Calu3 (cell line): ENCODE results near the gene CACNG6. TPM values are rescaled to one million over a fixed set of nuclear protein-coding genes. Genes with fewer than 3 reads are reported as not detected.
"Not testable (repeated sequence)": the region's sequence is repeated elsewhere in the genome, so short reads cannot be mapped to it uniquely, and the experiment has no call there.

ENCODE experiments used
- BruUV-seq: library from RNA; stranded (reverse); fragments of 400-500 nt; replicated peaks from 2 replicates; lab custom pipeline; 2021; lab: Mats Ljungman, UMichigan
- CTCF ChIA-PET: fragments of 300-600 bp; sonication (Branson Sonifier 250); formaldehyde crosslinking; loops from one replicate; lab custom pipeline; 2022; ENCODE audit warnings: antibody characterized with exemption; lab: Charles Lee
- DNase-seq: peaks from one replicate; pipeline ENCODE4 v3.0.0; 2022
- H3K27ac Mint-ChIP-seq: one replicate; pipeline ENCODE4 v1.8.0; 2022; ENCODE audit warnings: mixed read lengths; ENCODE audit not compliant: unreplicated experiment
- H3K27me3 Mint-ChIP-seq: one replicate; pipeline ENCODE4 v1.8.0; 2022; ENCODE audit warnings: mixed read lengths; ENCODE audit not compliant: unreplicated experiment
- H3K36me3 Mint-ChIP-seq: one replicate; pipeline ENCODE4 v1.8.0; 2022; ENCODE audit warnings: mild to moderate bottlenecking, moderate library complexity, mixed read lengths; ENCODE audit not compliant: insufficient read depth, unreplicated experiment
- H3K4me1 Mint-ChIP-seq: one replicate; pipeline ENCODE4 v1.8.0; 2022; ENCODE audit warnings: mild to moderate bottlenecking, low read depth, mixed read lengths; ENCODE audit not compliant: unreplicated experiment
- H3K4me3 Mint-ChIP-seq: one replicate; pipeline ENCODE4 v1.8.0; 2022; ENCODE audit warnings: mild to moderate bottlenecking, low read depth, moderate library complexity, mixed read lengths; ENCODE audit not compliant: unreplicated experiment
- H3K9me3 Mint-ChIP-seq: one replicate; pipeline ENCODE4 v1.8.0; 2022; ENCODE audit warnings: low read depth, mixed read lengths; ENCODE audit not compliant: unreplicated experiment
- CTCF ChIP-seq: fragments of 200-600 bp; IDR thresholded peaks from one replicate; pipeline ENCODE4 v1.8.0; 2022; ENCODE audit warnings: antibody characterized with exemption; ENCODE audit not compliant: unreplicated experiment
- intact Hi-C: fragments of 100-400 bp; cut with micrococcal nuclease; formaldehyde crosslinking; loops from one replicate; pipeline ENCODE4 v1.10.0; 2022; ENCODE audit not compliant: unreplicated experiment
- total RNA-seq: library from RNA; stranded (reverse); gene quantifications from 2 replicates; pipeline ENCODE4 v1.2.3, GENCODE V29; 2022

Gene CACNG6
- total RNA-seq, 1 experiment from 2014 or later: 144 TPM

GRCh38 chr19:53944933-53945332 lies 46.5 kb upstream of the CACNG6 start:
- Mint-ChIP-seq H3K27ac (no peak overlapping the region), H3K4me1 (peaks cover 11% of the 10 kb centered on the region), H3K27me3 (peaks cover 39% of the 10 kb centered on the region), H3K36me3 (peaks cover 7% of the 10 kb centered on the region), H3K9me3 (peaks cover 4% of the 10 kb centered on the region), H3K4me3 (no peak overlapping the region)
- CTCF ChIA-PET: interaction anchor here (2.0 kb wide), 1 partner anchor 79 kb away, joined by 5 read pairs; no protein-coding TSS in a partner anchor
- intact Hi-C loops: no loop called here
- DNase-seq: no peak
- BruUV-seq: no TSS peak
- no peak for TF ChIP-seq CTCF

- CTCF ChIA-PET: interaction anchor here (2.0 kb wide), 1 partner anchor 78 kb away, joined by 5 read pairs; no protein-coding TSS in a partner anchor
- no peak for TF ChIP-seq CTCF
- peaks cover 11% of the 10 kb centered on the region for H3K4me1 Mint-ChIP-seq
- no peak overlapping the region for H3K4me3 Mint-ChIP-seq
- peaks cover 7% of the 10 kb centered on the region for H3K36me3 Mint-ChIP-seq
- peaks cover 34% of the 10 kb centered on the region for H3K27me3 Mint-ChIP-seq
- BruUV-seq: no TSS peak
- DNase-seq: peak; percentile 35
- peaks cover 4% of the 10 kb centered on the region for H3K9me3 Mint-ChIP-seq
- H3K27ac Mint-ChIP-seq: no peak overlapping the region
- intact Hi-C loops: no loop called here
Measured at GRCh38 chr19:53945441-53945840, 46.0 kb upstream of the CACNG6 start.

- peaks cover 11% of the 10 kb centered on the region for H3K4me1 Mint-ChIP-seq
- TF ChIP-seq CTCF: no peak
- H3K27me3 Mint-ChIP-seq: peaks cover 28% of the 10 kb centered on the region
- peaks cover 10% of the 10 kb centered on the region for H3K36me3 Mint-ChIP-seq
- DNase-seq: no peak
- intact Hi-C loops: no loop called here
- CTCF ChIA-PET: interaction anchor here (2.0 kb wide), 1 partner anchor 78 kb away, joined by 5 read pairs; no protein-coding TSS in a partner anchor
- H3K4me3 Mint-ChIP-seq: no peak overlapping the region
- H3K27ac Mint-ChIP-seq: no peak overlapping the region
- no TSS peak for BruUV-seq
- H3K9me3 Mint-ChIP-seq: peaks cover 4% of the 10 kb centered on the region
Measured at GRCh38 chr19:53945998-53946397, 45.4 kb upstream of the CACNG6 start.

- CTCF ChIA-PET: interaction anchor here (0.5 to 1.8 kb wide), 11 partner anchors 14 to 1072 kb away, joined by 3 to 10 read pairs (median 4); partner anchors contain the start of gene MYADM
- DNase-seq: peak; percentile 41
- intact Hi-C loops: no loop called here
- H3K27me3 Mint-ChIP-seq: peaks cover 27% of the 10 kb centered on the region
- BruUV-seq: no TSS peak
- no peak for TF ChIP-seq CTCF
- H3K36me3 Mint-ChIP-seq: peaks cover 8% of the 10 kb centered on the region
- no peak overlapping the region for H3K4me3 Mint-ChIP-seq
- no peak overlapping the region for H3K27ac Mint-ChIP-seq
- H3K9me3 Mint-ChIP-seq: peaks cover 4% of the 10 kb centered on the region
- peaks cover 11% of the 10 kb centered on the region for H3K4me1 Mint-ChIP-seq
Measured at GRCh38 chr19:53947624-53948023, 43.8 kb upstream of the CACNG6 start.

- peaks cover 21% of the 10 kb centered on the region for H3K27me3 Mint-ChIP-seq
- H3K4me3 Mint-ChIP-seq, H3K36me3 Mint-ChIP-seq, H3K9me3 Mint-ChIP-seq, intact Hi-C loops, H3K27ac Mint-ChIP-seq, DNase-seq, BruUV-seq: not testable (repeated sequence)
- CTCF ChIA-PET: interaction anchor here (0.6 to 1.8 kb wide), 5 partner anchors 32 to 156 kb away, joined by 3 to 6 read pairs (median 4); no protein-coding TSS in a partner anchor
- H3K4me1 Mint-ChIP-seq: peaks cover 11% of the 10 kb centered on the region
Measured at GRCh38 chr19:53948611-53949010, 42.8 kb upstream of the CACNG6 start.
